ENCODE data around the gene PCGF3. TPM values are rescaled to one million over a fixed set of nuclear protein-coding genes. Genes with fewer than 3 reads are reported as not detected.
A peak's percentile ranks its signal among the peaks of the same experiment; 100 is the strongest.

The PCGF3 gene
- total RNA-seq, 1 experiment from 2014 or later = 18.7 TPM

- Histone ChIP-seq H3K9me3 (ENCODE audit: low read length) (no peaks in the 10 kb centered on the region), H3K9ac (ENCODE audit: low read length) (no peak overlapping the region), H3K4me3 (ENCODE audit: low read length) (no peak overlapping the region), H3K27ac (ENCODE audit: low read length) (no peak overlapping the region), H4K20me1 (ENCODE audit: insufficient read depth, low read depth, low read length) (peaks cover 6% of the 10 kb centered on the region; the same call in 1 of the 2 replicates), H3K9me2 (replicated peaks; ENCODE audit: insufficient read depth, low read length) (no peaks in the 10 kb centered on the region), H3K79me2 (ENCODE audit: low read length) (peaks cover 12% of the 10 kb centered on the region), H3K4me1 (ENCODE audit: low read length) (peaks cover 44% of the 10 kb centered on the region), H3K36me3 (ENCODE audit: insufficient read depth, low read length) (no peaks in the 10 kb centered on the region; the same call in 1 of the 2 replicates), H3K27me3 (ENCODE audit: low read length) (no peaks in the 10 kb centered on the region), H2AFZ (ENCODE audit: low read length) (no peak overlapping the region), H3K4me2 (ENCODE audit: low read depth, low read length, poor library complexity, severe bottlenecking) (no peak overlapping the region)
- DNase-seq = no peak
Observed at GRCh38 chr4:679104-679481, 26.5 kb upstream of the PCGF3 start.

- H3K36me3 ChIP-seq (ENCODE audit: insufficient read depth, low read length) = no peaks in the 10 kb centered on the region; the same call in 1 of the 2 replicates
- peaks cover 6% of the 10 kb centered on the region; the same call in 1 of the 2 replicates for H4K20me1 ChIP-seq (ENCODE audit: insufficient read depth, low read depth, low read length)
- H3K4me1 ChIP-seq (ENCODE audit: low read length) = peaks cover 44% of the 10 kb centered on the region
- no peak for DNase-seq
- H3K9me3 ChIP-seq (ENCODE audit: low read length) = no peaks in the 10 kb centered on the region
- no peak overlapping the region for H3K27ac ChIP-seq (ENCODE audit: low read length)
- no peak overlapping the region for H3K4me3 ChIP-seq (ENCODE audit: low read length)
- peaks cover 10% of the 10 kb centered on the region for H3K79me2 ChIP-seq (ENCODE audit: low read length)
- H2AFZ ChIP-seq (ENCODE audit: low read length) = no peak overlapping the region
- no peaks in the 10 kb centered on the region for H3K9me2 ChIP-seq (replicated peaks; ENCODE audit: insufficient read depth, low read length)
- H3K27me3 ChIP-seq (ENCODE audit: low read length) = no peaks in the 10 kb centered on the region
- no peak overlapping the region for H3K4me2 ChIP-seq (ENCODE audit: low read depth, low read length, poor library complexity, severe bottlenecking)
- no peak overlapping the region for H3K9ac ChIP-seq (ENCODE audit: low read length)
Observed at GRCh38 chr4:679629-680028, 26.0 kb upstream of the PCGF3 start.

- Histone ChIP-seq H3K9ac (ENCODE audit: low read length) (no peak overlapping the region), H3K4me3 (ENCODE audit: low read length) (no peak overlapping the region), H3K4me2 (ENCODE audit: low read depth, low read length, poor library complexity, severe bottlenecking) (no peak overlapping the region), H2AFZ (ENCODE audit: low read length) (no peak overlapping the region), H4K20me1 (ENCODE audit: insufficient read depth, low read depth, low read length) (peaks cover 6% of the 10 kb centered on the region; the same call in 1 of the 2 replicates), H3K36me3 (ENCODE audit: insufficient read depth, low read length) (no peaks in the 10 kb centered on the region; the same call in 1 of the 2 replicates), H3K4me1 (ENCODE audit: low read length) (peaks cover 42% of the 10 kb centered on the region), H3K27ac (ENCODE audit: low read length) (no peak overlapping the region), H3K9me3 (ENCODE audit: low read length) (no peaks in the 10 kb centered on the region), H3K79me2 (ENCODE audit: low read length) (peaks cover 5% of the 10 kb centered on the region), H3K27me3 (ENCODE audit: low read length) (no peaks in the 10 kb centered on the region), H3K9me2 (replicated peaks; ENCODE audit: insufficient read depth, low read length) (no peaks in the 10 kb centered on the region)
- no peak for DNase-seq
Observed at GRCh38 chr4:680091-680490, 25.5 kb upstream of the PCGF3 start.

GRCh38 chr4:680551-680927 is 25.1 kb upstream of the PCGF3 start:
- H3K9ac ChIP-seq (ENCODE audit: low read length) = 0 out of 2 replicates have a peak overlapping the region, but pooled peaks have one; percentile 9
- H3K27me3 ChIP-seq (ENCODE audit: low read length) = no peaks in the 10 kb centered on the region
- H3K4me3 ChIP-seq (ENCODE audit: low read length) = no peak overlapping the region
- H3K4me1 ChIP-seq (ENCODE audit: low read length) = peaks cover 37% of the 10 kb centered on the region
- no peak for DNase-seq
- peaks cover 6% of the 10 kb centered on the region; the same call in 1 of the 2 replicates for H4K20me1 ChIP-seq (ENCODE audit: insufficient read depth, low read depth, low read length)
- no peak overlapping the region for H2AFZ ChIP-seq (ENCODE audit: low read length)
- peaks cover under 1% of the 10 kb centered on the region for H3K79me2 ChIP-seq (ENCODE audit: low read length)
- H3K9me2 ChIP-seq (replicated peaks; ENCODE audit: insufficient read depth, low read length) = no peaks in the 10 kb centered on the region
- H3K4me2 ChIP-seq (ENCODE audit: low read depth, low read length, poor library complexity, severe bottlenecking) = no peak overlapping the region
- no peaks in the 10 kb centered on the region for H3K9me3 ChIP-seq (ENCODE audit: low read length)
- H3K36me3 ChIP-seq (ENCODE audit: insufficient read depth, low read length) = no peaks in the 10 kb centered on the region; the same call in 1 of the 2 replicates
- no peak overlapping the region for H3K27ac ChIP-seq (ENCODE audit: low read length)

GRCh38 chr4:680928-681645 is 24.5 kb upstream of the PCGF3 start:
- Histone ChIP-seq H3K79me2 (ENCODE audit: low read length) (no peaks in the 10 kb centered on the region), H3K27ac (ENCODE audit: low read length) (no peak overlapping the region), H3K4me1 (ENCODE audit: low read length) (peaks cover 32% of the 10 kb centered on the region), H3K27me3 (ENCODE audit: low read length) (no peaks in the 10 kb centered on the region), H2AFZ (ENCODE audit: low read length) (no peak overlapping the region), H3K4me3 (ENCODE audit: low read length) (no peak overlapping the region), H3K36me3 (ENCODE audit: insufficient read depth, low read length) (no peaks in the 10 kb centered on the region), H3K4me2 (ENCODE audit: low read depth, low read length, poor library complexity, severe bottlenecking) (no peak overlapping the region), H4K20me1 (ENCODE audit: insufficient read depth, low read depth, low read length) (peaks cover 6% of the 10 kb centered on the region; the same call in 1 of the 2 replicates), H3K9me3 (ENCODE audit: low read length) (no peaks in the 10 kb centered on the region), H3K9ac (ENCODE audit: low read length) (0 out of 2 replicates have a peak overlapping the region, but pooled peaks have one; percentile 9), H3K9me2 (replicated peaks; ENCODE audit: insufficient read depth, low read length) (no peaks in the 10 kb centered on the region)
- DNase-seq = peak; percentile 54

GRCh38 chr4:681736-682451 is 23.7 kb upstream of the PCGF3 start:
- H3K4me3 ChIP-seq (ENCODE audit: low read length) = no peak overlapping the region
- H2AFZ ChIP-seq (ENCODE audit: low read length) = no peak overlapping the region
- peaks cover 6% of the 10 kb centered on the region; the same call in 1 of the 2 replicates for H4K20me1 ChIP-seq (ENCODE audit: insufficient read depth, low read depth, low read length)
- no peaks in the 10 kb centered on the region for H3K9me2 ChIP-seq (replicated peaks; ENCODE audit: insufficient read depth, low read length)
- H3K27ac ChIP-seq (ENCODE audit: low read length) = no peak overlapping the region
- DNase-seq = no peak
- H3K9ac ChIP-seq (ENCODE audit: low read length) = no peak overlapping the region
- H3K4me2 ChIP-seq (ENCODE audit: low read depth, low read length, poor library complexity, severe bottlenecking) = no peak overlapping the region
- H3K36me3 ChIP-seq (ENCODE audit: insufficient read depth, low read length) = no peaks in the 10 kb centered on the region
- peaks cover 24% of the 10 kb centered on the region for H3K4me1 ChIP-seq (ENCODE audit: low read length)
- no peaks in the 10 kb centered on the region for H3K79me2 ChIP-seq (ENCODE audit: low read length)
- H3K27me3 ChIP-seq (ENCODE audit: low read length) = no peaks in the 10 kb centered on the region
- no peaks in the 10 kb centered on the region for H3K9me3 ChIP-seq (ENCODE audit: low read length)

- Histone ChIP-seq H3K9me2 (replicated peaks; ENCODE audit: insufficient read depth, low read length) (no peaks in the 10 kb centered on the region), H3K79me2 (ENCODE audit: low read length) (no peaks in the 10 kb centered on the region), H3K4me2 (ENCODE audit: low read depth, low read length, poor library complexity, severe bottlenecking) (no peak overlapping the region), H2AFZ (ENCODE audit: low read length) (no peak overlapping the region), H3K9me3 (ENCODE audit: low read length) (no peaks in the 10 kb centered on the region), H3K27me3 (ENCODE audit: low read length) (no peaks in the 10 kb centered on the region), H4K20me1 (ENCODE audit: insufficient read depth, low read depth, low read length) (peaks cover 6% of the 10 kb centered on the region; the same call in 1 of the 2 replicates), H3K36me3 (ENCODE audit: insufficient read depth, low read length) (no peaks in the 10 kb centered on the region), H3K4me3 (ENCODE audit: low read length) (no peak overlapping the region), H3K4me1 (ENCODE audit: low read length) (peaks cover 16% of the 10 kb centered on the region), H3K27ac (ENCODE audit: low read length) (no peak overlapping the region), H3K9ac (ENCODE audit: low read length) (no peak overlapping the region)
- no peak for DNase-seq
Observed at GRCh38 chr4:682490-683172, 23.0 kb upstream of the PCGF3 start.

Data from Karpas-422 (cell line).